ENCODE data around the gene SYDE2. TPM values are rescaled to one million over a fixed set of nuclear protein-coding genes. Genes with fewer than 3 reads are reported as not detected.

SYDE2 gene
- total RNA-seq, 1 donor from 2014 or later, result 19.8 TPM

DNA sequence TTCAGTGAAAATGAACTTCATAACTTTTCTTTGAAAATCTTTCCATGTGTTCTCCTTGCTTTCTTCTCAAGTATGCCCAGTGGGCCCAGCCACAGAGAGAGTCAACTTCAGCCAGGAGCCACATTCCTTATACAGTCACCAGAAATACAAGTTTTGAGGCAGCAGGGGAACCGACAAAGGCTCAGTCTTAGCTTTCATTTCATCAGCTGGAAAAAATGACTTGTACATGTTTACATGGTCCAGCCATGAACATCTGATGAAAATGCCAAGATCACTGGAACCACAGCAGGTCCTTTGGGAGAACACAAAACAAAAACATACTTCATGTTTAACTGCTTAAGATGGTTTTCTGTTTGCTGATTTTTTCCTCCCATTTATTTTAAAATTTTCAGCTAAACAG lies 72.5 kb downstream of the SYDE2 start:
- no peak for DNase-seq (ENCODE audit: low spot score)

DNA sequence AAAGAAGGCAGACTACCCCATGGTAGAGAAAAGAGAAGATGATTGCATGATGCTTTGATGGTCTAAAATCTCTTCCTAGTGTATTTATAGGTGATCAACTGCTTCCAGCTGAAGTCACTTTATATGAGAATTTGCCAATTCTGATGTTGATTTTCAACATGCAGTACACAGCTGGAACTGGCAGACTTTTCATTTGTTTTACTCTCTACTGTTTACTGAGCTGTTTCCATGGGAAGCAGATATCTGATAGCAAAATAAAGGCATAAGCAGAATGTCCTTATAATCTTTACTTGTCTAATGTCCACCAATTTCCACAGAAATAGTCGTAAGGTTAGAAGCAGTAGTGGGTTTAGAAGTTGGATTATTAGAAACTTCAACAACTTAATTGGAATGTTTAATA lies 74.9 kb downstream of the SYDE2 start:
- DNase-seq (ENCODE audit: low spot score), result no peak

DNA sequence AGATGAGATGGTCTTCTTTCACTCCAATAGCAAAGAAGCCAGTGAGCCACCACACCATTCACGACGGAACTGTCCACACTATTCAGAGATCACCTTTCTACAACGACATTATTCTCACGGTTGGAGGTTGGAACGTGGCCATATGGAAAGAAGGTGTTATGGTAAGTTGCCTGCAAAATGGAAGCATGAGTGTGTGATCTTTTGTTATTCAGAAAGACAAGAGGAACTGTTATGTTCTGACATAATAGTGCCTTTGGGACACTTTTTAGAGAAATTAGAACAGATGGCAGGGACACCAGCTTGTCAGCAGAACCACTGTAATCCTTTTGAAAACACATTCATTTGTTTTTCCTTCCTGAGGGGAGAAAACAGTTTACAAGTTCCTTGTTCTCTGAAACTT lies 76.7 kb downstream of the SYDE2 start:
- DNase-seq (ENCODE audit: low spot score), result no peak

DNA sequence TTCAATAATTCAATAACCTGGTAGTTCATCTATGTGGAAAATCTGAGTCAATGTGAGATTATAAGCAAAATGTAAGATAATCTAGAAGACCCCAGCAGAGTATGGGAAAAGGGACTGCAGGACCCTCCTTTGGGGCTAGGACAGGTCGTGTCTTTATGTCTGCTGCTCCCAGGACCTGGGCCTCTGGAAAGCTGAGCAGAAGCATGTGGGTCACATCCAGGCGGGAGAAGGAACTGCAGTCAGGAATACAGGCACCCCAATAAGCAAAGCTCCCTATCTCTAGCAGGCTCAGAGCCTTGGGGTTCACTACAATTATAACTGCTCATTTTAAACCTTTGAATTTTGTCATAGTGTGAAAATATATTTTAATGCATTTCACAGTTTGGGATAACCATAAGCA lies 78.6 kb downstream of the SYDE2 start:
- DNase-seq (ENCODE audit: low spot score), result no peak

DNA sequence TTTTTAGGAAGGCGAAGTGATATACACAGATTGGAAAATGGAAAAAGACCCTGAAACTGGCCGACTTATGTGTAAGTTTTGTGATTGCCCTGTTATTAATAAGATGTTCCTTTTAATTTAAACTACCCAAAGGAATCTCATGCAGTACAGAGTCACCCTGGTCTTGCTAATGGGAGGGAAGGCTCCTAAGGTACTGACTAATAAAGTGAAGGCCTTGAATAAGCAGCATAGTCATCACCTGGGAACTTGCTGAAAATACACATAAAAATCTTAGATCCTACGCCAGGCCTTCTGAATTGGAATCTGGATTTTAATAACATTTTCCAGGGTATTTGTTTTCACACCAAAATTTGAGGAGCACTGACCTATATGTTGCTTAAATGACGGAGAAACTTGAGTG lies 79.1 kb downstream of the SYDE2 start:
- no peak for DNase-seq (ENCODE audit: low spot score)

DNA sequence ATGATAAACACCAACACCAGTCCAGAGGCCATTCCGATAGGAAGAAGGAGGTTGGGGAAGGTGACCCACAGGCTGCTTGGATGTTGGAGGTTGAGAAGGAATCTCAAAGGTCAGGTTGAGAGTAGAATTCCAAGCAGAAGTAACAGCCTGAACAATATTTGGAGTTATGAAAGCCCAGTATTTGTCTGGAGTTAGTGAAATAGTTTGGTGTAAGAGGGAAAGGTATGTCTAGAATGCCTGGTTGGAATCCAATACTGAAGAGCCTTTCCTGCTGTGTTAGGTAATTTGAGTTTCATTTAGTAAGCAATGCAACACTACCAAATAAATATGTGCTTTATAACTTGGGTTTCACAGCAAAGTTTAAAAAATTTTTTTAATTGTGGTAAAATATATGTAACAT lies 82.1 kb downstream of the SYDE2 start:
- no peak for DNase-seq (ENCODE audit: low spot score)

DNA sequence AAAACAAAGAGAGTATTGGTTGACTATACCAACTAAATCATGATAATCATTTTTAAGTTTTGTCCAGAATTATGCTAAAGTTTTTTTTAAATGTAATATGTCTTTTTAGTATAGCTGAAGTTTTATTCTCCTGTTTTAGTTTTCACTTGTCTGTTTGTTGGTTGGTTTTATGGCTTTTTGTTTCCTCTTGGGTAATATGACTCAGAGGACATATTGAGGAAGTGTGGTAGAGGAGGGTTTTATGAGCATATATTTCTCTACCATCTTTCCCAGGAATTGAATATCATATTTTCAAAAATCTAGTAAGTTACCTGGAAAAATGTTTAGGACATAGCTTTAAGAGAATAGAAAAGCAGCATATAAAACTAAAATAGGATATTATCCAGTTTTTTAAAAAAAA lies 84.0 kb downstream of the SYDE2 start:
- no peak for DNase-seq (ENCODE audit: low spot score)

DNA sequence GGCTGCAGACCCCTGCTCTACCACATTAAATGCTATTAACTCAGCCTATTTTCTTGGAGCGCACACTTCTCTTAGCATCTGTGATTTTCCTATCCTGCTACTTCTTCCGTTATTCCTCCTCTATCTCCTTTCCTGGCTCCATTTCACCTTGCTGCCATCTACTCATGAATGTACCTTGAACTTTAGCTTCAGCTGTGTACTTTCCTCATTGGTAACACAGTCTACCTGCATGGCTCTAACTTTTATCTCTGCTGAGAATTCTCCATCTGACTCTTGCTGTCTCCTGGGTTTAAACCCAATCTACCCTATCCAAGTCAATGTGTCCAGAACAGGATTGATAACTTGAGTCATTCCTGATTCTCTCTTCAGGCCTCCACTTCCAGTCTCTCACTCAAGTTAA lies 84.9 kb downstream of the SYDE2 start:
- no peak for DNase-seq (ENCODE audit: low spot score)

DNA sequence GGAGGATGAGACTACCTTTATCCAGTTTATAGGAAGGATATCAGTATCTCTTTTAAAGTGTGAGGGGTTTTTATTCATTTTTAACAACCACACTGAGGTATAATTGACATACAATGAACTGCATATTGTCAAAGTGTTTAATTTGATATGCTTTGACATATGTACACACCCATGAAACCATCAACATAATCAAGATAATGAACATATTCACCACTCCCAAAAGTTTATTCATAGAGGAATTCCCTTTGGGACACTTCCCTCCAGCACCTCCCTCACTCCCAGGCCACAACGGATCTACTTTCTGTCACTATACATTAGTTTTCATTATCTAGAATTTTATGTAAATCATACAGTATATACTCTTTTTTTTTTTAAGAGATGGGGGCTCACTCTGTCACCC lies 89.1 kb downstream of the SYDE2 start:
- no peak for DNase-seq (ENCODE audit: low spot score)

DNA sequence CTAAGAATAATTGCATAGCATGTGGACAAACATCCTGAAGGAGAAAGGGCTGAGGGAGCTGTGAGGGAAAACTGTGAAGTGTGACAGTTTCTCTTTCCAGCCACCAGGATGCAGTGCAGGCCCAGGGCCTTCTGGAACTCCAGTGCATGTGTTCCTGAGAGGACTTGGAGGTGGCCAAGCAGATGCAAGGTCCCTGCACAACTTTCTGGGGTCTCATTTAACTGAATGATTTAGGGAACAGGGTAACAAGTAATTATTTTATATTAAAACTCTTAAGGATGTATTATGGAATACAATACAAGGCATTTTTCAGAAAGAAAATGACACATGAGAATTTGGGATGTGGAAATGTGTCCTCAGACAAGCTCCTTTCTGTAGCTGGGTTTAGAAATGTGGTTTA lies 91.3 kb downstream of the SYDE2 start:
- peak; percentile 49 for DNase-seq (ENCODE audit: low spot score)

Other genes starting within 250 kb of the SYDE2 start
- gene MCOLN2, start 203.9 kb downstream of the SYDE2 start, total RNA-seq, result 1.8 TPM
- gene MCOLN3, start 152.5 kb downstream of the SYDE2 start, total RNA-seq, result 2.8 TPM
- 18.6 TPM for gene C1orf52, start 58.6 kb upstream of the SYDE2 start, total RNA-seq
- gene BCL10, start 75.6 kb upstream of the SYDE2 start, total RNA-seq, result 28.9 TPM